Measurements from ENCODE around the gene DKC1. TPM values are rescaled to one million over a fixed set of nuclear protein-coding genes. Genes with fewer than 3 reads are reported as not detected.
"Not testable (repeated sequence)": the region's sequence is repeated elsewhere in the genome, so short reads cannot be mapped to it uniquely, and the experiment has no call there.

Gene DKC1
- total and polyA plus RNA-seq, 8 donors: 22.3 to 70.6 (median 62.6) TPM

DNA sequence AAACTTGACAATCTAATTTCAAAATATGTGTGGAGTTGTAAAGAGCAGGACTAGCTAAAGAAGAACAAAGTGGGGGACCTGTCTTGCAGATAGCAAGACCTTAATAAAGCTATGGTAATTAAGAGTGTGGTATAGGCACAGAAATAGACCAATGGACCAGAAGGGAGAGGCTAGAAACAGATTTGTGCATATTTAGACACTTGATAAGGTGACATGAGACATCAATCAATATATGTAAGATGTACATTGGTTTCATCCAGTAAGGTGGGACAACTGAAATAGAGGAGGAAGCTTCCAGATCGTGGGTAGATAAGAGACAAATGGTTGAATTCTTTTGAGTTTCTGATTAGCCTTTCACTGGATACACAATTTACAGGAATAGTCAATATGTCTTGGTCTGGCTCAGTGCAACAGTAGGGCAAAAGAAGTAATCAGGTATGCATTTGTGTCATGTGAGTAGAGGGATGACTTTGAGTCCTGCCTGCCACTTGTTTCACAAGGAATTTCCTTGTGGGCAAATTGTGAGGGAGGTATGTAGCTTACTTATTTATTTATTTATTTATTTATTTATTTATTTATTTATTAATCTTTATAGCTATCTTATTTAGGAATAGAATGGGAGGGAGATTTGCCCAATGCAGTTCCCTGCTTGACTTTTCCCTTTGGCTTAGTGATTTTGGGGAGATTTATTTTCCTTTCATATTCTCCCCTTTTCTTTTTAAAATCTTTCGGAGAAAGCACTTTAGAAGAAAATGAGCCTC is 49.9 kb downstream of the DKC1 start:
- Histone ChIP-seq H3K9me3 (no peaks in the 10 kb centered on the region), H3K36me3 (no peaks in the 10 kb centered on the region)

DNA sequence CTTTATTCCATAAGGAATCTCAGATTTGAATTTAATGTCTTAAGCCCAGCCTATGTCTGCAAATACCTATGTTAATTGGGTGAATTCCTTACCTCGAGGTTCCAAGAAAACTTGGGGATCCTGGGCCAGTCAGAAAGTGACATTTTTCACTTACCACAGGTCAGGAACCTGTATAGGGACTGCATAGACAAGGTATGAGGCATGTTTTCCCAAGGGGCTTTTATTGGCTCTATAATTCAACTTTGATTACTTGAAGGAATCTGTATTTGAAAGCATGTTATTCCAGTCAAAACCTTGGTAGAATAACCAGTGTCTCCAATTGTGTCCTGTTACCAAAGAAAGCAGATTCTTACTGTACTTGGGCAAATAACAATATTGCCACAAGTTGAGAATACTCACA is 51.1 kb downstream of the DKC1 start:
- TF ChIP-seq, protein P1, sequence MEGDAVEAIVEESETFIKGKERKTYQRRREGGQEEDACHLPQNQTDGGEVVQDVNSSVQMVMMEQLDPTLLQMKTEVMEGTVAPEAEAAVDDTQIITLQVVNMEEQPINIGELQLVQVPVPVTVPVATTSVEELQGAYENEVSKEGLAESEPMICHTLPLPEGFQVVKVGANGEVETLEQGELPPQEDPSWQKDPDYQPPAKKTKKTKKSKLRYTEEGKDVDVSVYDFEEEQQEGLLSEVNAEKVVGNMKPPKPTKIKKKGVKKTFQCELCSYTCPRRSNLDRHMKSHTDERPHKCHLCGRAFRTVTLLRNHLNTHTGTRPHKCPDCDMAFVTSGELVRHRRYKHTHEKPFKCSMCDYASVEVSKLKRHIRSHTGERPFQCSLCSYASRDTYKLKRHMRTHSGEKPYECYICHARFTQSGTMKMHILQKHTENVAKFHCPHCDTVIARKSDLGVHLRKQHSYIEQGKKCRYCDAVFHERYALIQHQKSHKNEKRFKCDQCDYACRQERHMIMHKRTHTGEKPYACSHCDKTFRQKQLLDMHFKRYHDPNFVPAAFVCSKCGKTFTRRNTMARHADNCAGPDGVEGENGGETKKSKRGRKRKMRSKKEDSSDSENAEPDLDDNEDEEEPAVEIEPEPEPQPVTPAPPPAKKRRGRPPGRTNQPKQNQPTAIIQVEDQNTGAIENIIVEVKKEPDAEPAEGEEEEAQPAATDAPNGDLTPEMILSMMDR (IDR thresholded peaks at IDR 0.05): no peak
- DNase-seq: no peak
- Histone ChIP-seq H3K9me3 (no peaks in the 10 kb centered on the region), H3K27me3 (no peaks in the 10 kb centered on the region), H3K36me3 (no peaks in the 10 kb centered on the region), H3K27ac (no peak overlapping the region), H3K4me1 (no peaks in the 10 kb centered on the region), H3K4me3 (no peak overlapping the region)
- ATAC-seq: no peak
- intact Hi-C loops (cut with DNase I): no loop called here

More for the DNA sequence above, 49.9 kb downstream of the DKC1 start:
- Histone ChIP-seq H3K4me3 (no peak overlapping the region), H3K4me1 (no peaks in the 10 kb centered on the region), H3K27ac (no peak overlapping the region), H3K27me3 (no peaks in the 10 kb centered on the region)
- DNase-seq (no peak), ATAC-seq (no peak)
- TF ChIP-seq, protein P1 (IDR thresholded peaks at IDR 0.05): no peak
- intact Hi-C loops (cut with DNase I): no loop called here

DNA sequence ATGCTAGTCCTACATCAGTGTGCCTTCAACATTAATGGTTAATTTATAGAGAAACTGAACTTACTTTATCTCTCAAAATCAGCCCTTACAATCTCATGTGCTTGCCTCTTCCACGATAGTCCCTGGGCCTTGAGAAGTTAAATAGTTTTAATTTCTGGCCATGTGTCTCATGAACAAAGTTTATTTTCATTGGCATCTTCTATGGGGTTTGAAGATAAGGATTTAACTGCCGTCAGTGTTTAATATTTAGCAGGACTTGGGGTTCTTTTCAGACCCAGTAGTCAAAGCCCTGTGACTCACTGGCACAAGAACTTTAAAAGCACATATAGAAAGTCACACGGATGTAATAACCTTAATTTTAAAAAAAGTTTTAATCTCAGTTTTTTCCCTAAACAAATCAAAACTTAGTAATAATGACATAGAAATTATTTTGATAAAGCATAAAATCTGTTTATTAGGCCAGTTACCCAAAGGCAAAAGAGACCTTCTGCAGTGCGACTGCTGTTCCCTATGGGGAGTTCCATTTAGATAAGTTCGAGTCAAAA is 52.7 kb downstream of the DKC1 start:
- TF ChIP-seq, protein P1 (IDR thresholded peaks at IDR 0.05): no peak
- H3K36me3 ChIP-seq: no peaks in the 10 kb centered on the region
- ATAC-seq (no peak), DNase-seq (no peak)
- no peaks in the 10 kb centered on the region for H3K4me1 ChIP-seq
- H3K27ac ChIP-seq: no peak overlapping the region
- no peaks in the 10 kb centered on the region for H3K9me3 ChIP-seq
- no peak overlapping the region for H3K4me3 ChIP-seq
- no peaks in the 10 kb centered on the region for H3K27me3 ChIP-seq
- intact Hi-C loops (cut with DNase I): no loop called here

DNA sequence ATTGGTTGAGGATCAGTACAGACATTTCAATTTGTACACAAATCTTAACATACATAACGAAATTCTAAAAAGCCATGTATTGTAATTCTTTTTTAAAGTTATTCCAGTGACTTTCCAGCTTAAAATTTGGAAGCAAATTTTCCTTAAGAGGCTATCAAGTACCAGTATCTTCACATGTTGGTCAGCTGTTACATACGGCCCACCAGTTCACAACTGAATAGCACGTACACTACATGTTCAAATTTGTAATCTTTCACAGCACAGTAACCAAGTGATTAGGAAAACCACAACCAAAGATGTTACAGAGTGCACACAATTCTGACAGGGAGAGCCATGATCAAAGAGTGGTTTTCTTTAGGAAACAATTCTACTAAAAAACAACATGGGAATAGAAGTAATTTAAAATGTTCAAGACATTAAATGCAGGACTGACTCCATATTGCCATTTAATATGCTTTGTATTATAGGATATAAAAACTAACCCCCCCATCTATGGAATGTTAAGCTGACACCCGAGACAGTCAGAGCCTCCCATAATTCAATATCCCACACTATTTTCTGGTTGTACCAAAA is 53.7 kb downstream of the DKC1 start:
- DNase-seq; intact Hi-C loops (cut with DNase I): not testable (repeated sequence)

DNA sequence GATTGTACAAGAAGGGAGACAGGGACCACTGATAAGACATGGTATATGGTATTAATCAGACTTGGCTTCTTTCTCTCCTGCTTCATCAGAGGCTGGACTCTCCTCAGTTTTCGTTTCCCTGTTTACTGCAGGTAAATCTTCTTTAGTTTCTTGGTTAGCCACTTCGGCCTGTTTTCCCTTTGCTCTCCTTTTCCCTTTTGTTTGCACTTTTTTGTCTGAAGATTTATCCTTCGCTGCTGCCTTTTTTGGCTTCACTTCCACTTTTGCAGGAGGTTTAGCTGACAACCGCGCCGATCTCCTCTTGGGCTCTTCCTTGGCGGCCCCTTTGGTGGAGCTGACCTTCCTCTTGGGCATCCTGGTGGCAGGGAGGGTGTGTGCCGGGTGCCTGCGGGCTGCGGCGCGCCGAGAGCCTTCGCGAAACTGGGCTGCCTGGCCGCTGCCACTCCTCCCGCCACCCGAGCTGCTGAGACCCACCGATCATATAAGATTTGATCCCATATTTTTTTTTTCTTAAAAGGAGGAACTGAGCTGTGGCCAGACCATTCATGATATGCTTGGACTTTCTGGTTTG is 54.5 kb downstream of the DKC1 start:
- H3K36me3 ChIP-seq; H3K9me3 ChIP-seq; intact Hi-C loops (cut with DNase I); H3K27ac ChIP-seq; DNase-seq; H3K27me3 ChIP-seq; ATAC-seq; H3K4me3 ChIP-seq; H3K4me1 ChIP-seq: not testable (repeated sequence)

More for the DNA sequence above, 53.7 kb downstream of the DKC1 start:
- not testable (repeated sequence) for H3K27ac ChIP-seq, ATAC-seq, H3K9me3 ChIP-seq, H3K27me3 ChIP-seq, H3K36me3 ChIP-seq, H3K4me1 ChIP-seq, H3K4me3 ChIP-seq
